ENCODE results near the gene CPVL.

- no peak for TF ChIP-seq JUND (IDR thresholded peaks at IDR 0.05)
- no peak for TF ChIP-seq CTCF (IDR thresholded peaks at IDR 0.05 in 2 of 3, conservative IDR thresholded peaks at IDR 0.05 in 1 of 3; ENCODE audit: borderline replicate concordance in 1 of 3, insufficient read depth in 1 of 3, low read depth in 2 of 3, low read length in 2 of 3)
- no peak for TF ChIP-seq POLR2A (IDR thresholded peaks at IDR 0.05; ENCODE audit: borderline replicate concordance, extremely low read depth, insufficient read depth, insufficient read length)
- TF ChIP-seq CEBPB (IDR thresholded peaks at IDR 0.05; ENCODE audit: low read depth) = no peak
- TF ChIP-seq EZH2 (IDR thresholded peaks at IDR 0.05) = no peak
- TF ChIP-seq FOSL1 (IDR thresholded peaks at IDR 0.05; ENCODE audit: low read depth) = no peak
- TF ChIP-seq MAX (IDR thresholded peaks at IDR 0.05) = no peak
- TF ChIP-seq, protein P1, sequence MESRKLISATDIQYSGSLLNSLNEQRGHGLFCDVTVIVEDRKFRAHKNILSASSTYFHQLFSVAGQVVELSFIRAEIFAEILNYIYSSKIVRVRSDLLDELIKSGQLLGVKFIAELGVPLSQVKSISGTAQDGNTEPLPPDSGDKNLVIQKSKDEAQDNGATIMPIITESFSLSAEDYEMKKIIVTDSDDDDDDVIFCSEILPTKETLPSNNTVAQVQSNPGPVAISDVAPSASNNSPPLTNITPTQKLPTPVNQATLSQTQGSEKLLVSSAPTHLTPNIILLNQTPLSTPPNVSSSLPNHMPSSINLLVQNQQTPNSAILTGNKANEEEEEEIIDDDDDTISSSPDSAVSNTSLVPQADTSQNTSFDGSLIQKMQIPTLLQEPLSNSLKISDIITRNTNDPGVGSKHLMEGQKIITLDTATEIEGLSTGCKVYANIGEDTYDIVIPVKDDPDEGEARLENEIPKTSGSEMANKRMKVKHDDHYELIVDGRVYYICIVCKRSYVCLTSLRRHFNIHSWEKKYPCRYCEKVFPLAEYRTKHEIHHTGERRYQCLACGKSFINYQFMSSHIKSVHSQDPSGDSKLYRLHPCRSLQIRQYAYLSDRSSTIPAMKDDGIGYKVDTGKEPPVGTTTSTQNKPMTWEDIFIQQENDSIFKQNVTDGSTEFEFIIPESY (IDR thresholded peaks at IDR 0.05; ENCODE audit: extremely low read depth, insufficient replicate concordance, low read length) = no peak
- no peak for TF ChIP-seq POLR2AphosphoS5 (IDR thresholded peaks at IDR 0.05; ENCODE audit: low read depth, low read length)
Measured at GRCh38 chr7:29084832-29085231, 61.5 kb downstream of the CPVL start.
